ENCODE data around the gene TMEM47.
A peak's percentile ranks its signal among the peaks of the same experiment; 100 is the strongest.

Gene TMEM47

DNA sequence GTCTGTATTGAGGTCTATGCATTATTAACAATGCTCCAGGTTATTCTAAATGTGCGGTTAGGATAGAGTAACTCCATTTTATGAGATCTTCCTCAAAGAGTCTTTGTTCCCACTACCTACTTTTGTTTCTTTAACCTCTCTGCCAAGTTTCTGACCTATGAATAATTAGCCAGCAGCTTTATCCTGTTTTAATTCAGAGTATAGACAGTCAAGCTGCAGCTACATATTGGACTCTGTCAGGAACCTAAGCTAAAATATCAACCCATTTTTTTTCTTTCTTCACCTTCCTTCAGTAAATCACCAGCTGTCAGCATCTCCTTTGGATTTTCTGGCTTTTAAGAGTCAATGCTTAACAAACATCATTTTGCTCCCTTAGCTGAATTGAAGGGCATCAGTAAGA is 72.3 kb downstream of the TMEM47 start:
- DNase-seq = no peak

GRCh38 chrX:34580069-34580468 is 77.0 kb downstream of the TMEM47 start:
- DNase-seq = no peak

- DNase-seq = peak; percentile 18
These were observed 78.8 kb downstream of the TMEM47 start for GRCh38 chrX:34578237-34578636.

All from hematopoietic multipotent progenitor cell treated with erythropoietin and hydrocortisone succinate and interleukin-3 and kit ligand, for 4 days (in vitro differentiated cells).